HG03342 (cell line): ENCODE measurements around the gene GADD45GIP1.
"Not testable (repeated sequence)": the region's sequence is repeated elsewhere in the genome, so short reads cannot be mapped to it uniquely, and the experiment has no call there.

Source experiments
- ATAC-seq: cut with Tn5 transposase; IDR thresholded peaks from one replicate; pipeline ENCODE4 v1.9.1; 2021; ENCODE audit warnings: mild to moderate bottlenecking, moderate library complexity; ENCODE audit not compliant: unreplicated experiment

Gene GADD45GIP1

DNA sequence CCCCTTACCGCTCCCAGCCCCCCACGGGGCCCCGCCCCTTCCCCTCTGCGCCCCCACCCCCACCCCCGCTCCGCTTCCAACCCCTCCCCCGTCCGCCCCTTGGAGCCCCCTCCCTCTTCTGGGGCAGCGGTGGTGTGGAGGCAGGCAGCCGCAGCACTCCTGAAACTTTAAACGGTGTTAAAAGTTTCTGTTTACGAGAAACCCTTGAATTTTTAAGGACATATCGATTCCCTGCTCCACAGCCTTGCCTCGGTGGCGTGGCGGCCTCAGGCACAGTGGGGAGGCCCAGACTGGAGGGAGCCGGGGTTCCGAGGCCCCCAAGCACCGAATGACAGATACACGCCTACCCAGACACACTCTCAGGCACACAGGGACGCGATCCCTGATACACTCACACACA is 33.4 kb upstream of the GADD45GIP1 start:
- ATAC-seq: no peak

DNA sequence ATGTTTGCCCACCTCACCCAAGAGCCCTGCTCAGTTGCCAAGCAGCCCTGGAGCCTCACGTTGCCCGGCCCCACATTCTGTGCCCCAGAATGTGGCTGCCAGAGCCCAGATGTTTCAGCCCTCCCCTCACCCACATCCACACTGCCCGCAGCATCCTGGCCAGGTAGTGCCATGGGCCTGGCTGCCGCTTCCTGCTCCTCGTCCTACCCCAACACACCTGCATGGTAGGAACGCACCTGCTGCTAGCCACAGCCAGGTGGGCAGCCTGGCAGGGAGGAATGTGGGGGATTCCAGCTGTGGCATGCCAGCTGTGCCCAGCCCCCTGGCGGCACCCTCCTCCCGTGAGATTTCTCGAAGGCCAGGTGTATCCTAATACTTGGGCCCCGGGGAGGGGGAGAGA is 30.8 kb upstream of the GADD45GIP1 start:
- ATAC-seq: no peak

DNA sequence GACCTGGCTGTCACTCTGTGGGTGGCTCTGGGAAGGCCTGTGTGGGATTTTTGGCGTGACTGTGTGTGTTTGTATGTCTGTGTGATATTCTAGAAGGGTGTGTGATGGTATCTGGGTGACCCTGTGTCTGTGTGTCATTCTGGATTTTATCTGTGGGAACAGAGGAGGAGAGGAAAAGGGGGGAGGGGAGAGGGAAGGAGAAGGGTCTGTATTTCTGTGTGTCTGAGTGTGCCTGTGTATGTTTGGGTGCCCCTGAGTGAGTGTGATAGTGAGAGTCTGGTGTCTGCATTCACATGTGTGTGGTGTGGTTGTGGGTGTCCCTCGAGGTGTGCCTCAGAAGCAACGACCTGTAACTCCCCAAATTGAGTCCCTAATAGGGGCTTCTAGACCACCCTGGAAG is 30.2 kb upstream of the GADD45GIP1 start:
- ATAC-seq: no peak

DNA sequence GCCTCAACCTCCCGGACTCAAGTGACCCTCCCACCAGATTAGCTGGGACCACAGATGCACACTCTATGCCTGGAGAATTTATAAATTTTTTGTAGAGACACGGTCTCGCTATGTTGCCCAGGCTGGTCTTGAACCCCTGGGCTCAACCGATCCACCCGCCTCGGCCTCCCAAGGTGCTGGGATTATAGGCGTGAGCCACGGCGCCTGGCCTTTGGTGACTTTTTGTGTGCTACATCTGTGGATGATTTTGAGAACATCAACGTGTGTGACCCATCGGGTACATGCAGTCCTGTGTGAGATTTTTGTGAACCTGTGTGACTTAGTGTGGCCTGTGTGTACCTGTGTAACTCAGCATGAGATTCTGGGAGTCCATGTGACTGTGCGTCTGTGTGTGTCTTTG is 29.7 kb upstream of the GADD45GIP1 start:
- no peak for ATAC-seq

DNA sequence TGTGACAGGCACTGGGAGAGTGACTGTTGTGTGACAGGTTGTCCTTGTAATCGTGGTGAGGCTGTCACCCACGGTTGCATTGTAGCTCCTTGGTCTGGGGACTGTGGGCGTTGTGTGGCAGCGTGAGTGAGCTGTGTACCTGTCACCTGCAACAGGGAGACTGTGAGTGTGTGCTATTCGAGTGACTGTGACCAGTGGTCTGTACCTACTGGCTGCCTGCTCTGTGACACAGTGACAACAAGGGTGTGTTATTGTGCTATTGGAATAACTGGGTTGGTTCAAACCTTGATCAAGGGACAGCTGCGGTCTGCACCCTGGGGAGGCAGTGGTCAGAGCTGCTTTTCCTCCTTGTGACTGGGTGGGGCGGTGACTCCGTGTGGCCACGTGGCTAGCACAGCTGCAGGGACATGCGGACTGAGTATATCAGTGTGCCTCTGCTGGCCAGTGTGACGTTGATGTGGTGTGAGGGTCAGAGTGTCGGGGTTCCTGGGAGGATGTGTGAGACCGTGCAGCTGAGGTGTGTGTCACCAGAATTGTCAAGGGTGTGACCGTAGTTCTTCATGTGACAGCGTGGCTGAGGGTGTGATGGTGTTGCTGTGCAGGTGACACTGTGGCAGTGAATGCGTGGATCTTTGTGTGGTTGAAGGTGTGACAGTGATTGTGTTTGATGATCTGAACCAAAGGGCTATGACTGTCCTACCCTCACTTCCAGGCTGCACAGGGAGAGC is 28.2 kb upstream of the GADD45GIP1 start:
- no peak for ATAC-seq

DNA sequence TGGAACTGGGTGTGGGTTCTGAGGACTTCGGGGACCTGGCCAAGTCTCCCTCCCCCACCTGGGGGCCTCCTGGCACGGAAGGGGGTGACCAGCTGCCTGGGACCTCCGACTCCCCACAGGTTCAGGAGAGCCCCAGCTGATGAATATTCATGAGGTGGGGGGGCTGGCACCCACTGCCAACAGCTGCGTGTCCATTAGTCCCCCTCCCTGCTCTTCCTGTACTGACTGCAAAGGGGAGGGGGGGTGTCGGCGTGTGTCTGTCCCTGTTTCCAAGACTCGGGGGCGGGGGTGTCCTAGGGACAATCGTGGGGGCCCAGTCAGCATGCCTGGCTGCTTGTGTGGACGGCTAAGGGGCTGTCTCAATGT is 27.6 kb upstream of the GADD45GIP1 start:
- no peak for ATAC-seq

DNA sequence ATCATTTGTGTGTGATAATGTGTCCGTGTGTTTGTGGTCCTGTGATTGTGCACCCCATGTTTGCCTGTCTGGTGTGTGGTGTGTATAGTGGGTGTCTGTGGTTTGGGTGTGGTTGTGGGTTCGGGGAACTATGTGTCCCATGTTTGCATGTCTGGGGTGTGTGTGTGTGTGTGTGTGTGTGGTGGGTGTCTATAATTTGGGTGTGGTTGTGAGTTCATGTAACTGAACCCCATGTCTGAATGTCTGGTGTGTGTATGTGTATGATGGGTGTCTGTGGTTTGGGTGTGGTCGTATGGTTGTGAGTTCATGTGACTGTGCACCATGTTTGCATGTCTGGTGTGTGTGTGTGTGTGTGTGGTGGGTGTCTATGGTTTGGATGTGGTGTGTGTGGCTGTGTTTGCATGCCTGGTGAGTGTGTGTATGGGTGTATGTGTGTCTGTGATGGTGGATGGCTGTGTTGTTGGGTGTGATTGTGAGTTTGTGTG is 27.2 kb upstream of the GADD45GIP1 start:
- ATAC-seq: no peak

DNA sequence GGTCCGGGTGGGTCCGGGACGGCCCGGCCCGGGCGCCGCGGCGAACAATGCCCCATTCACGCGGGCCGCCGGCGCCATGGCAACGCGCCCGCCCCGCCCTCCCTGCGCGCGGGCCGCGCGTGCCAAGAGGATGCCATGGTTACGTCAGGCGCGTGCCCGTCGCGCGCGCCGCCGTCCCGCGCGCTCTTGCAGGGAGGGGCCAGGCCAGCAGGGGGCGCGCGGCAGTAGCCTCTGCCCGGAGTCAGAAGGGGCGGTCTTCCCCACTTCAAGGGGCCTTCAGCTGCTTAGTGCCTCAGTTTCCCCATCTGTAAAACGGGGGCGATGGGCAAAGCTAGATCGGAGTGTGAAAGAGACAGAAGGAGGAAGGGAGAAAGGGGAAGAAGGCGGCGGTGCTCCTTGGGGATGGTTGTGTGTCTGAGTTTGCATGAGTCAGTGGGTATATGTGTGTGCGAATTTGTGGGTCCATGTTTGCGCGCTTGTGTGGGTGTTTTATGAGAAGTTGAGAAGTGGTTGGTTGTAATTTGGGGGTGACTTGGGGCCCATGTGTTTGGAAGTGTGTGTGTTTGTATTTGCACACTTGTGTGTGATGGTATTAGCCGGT is 26.6 kb upstream of the GADD45GIP1 start:
- ATAC-seq: no peak

DNA sequence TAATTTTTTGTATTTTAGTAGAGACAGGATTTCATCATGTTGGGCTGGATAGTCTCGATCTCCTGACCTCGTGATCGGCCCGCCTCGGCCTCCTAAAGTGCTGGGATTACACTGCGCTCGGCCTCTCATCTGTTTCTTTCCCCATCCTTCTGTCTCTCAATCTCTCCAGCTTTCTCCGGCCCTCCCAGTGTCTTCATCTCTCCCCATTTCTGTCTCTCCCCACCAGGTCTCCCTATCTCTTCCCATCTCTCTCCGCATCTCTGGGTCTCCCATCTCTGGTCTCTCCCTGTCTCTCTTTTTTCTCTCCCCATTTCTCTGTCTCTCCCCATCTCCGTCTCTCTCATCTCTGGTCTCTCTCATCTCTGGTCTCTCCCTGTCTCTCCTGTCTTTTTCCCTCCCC is 26.1 kb upstream of the GADD45GIP1 start:
- ATAC-seq: no peak

DNA sequence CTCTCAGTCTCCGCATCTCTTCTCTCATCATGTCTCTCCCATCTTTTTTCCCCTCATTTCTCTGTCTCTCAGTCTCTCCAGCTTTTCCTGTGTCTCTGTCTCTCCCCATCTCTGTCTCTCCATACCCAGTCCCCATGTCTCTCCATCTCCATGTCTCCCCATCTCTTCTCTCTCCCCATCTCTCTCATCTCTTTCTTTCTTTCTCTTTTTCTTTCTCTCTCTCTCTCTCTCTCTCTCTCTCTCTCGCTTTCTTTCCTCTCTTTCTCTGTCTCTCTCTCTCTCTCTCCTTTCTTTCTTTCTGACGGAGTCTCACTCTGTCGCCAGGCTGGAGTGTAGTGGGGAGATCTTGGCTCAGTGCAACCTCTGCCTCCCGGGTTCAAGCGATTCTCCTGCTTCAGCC is 25.6 kb upstream of the GADD45GIP1 start:
- ATAC-seq: no peak

DNA sequence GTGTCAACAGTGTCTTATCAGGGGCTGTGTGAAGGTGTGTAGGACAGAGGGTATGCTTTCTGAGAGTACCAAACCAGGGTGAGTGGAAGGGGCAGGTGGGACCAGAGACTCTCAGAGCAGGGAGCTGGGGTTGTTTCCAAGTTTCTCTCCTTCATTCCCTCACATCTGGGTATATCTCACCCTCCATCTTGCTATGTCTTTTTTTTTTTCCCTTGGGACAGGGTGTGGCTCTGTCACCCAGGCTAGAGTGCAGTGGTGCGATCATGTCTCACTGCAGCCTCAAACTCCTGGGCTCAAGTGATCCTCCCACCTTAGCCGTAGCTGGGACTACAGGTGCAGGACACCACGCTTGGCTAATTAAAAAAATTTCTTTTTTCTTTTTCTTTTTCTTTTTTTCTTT is 23.0 kb upstream of the GADD45GIP1 start:
- no peak for ATAC-seq

DNA sequence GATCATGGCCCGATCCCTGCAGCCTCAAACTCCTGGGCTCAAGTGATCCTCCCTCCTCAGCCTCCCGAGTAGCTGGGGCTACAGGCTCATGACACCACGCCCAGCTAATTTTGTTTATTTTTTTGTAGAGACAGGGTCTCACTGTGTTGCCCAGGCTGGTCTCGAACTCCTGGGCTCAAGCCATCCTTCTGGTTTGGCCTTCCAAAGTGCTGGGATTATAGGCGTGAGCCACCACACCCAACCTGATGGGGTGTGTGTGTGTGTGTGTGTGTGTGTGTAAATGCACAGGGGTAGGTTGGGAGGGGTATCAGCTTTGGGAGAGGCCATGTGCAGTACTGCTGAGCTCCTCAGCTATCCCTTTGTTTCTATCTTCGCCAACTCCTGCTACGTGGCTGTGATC is 19.1 kb upstream of the GADD45GIP1 start:
- not testable (repeated sequence) for ATAC-seq

DNA sequence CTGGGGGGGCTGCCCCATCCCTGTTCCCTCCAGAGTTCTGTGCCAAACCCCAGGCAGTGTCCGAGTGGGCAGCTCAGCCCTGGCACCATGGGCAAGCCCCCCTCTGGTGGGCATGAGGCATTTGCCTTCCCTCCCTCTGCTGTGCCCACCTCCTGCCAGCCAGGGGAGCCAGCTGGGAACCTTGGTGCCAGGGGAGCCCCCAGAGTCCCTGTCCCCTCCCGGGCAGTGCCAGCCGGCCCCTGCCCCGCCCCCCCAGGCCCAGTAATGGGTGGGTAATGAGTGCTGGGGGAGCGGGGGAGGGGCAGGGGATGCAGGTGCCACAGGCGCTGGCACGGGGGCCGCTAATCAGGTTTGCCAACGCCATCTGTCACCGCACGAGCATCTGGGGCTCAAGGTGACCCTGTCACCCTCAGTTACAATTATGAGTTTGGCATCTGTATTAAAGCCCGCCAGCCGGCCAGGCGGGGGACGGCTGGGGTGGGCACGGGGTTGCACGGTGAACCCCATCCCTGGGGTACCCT is 18.3 kb upstream of the GADD45GIP1 start:
- ATAC-seq: no peak

DNA sequence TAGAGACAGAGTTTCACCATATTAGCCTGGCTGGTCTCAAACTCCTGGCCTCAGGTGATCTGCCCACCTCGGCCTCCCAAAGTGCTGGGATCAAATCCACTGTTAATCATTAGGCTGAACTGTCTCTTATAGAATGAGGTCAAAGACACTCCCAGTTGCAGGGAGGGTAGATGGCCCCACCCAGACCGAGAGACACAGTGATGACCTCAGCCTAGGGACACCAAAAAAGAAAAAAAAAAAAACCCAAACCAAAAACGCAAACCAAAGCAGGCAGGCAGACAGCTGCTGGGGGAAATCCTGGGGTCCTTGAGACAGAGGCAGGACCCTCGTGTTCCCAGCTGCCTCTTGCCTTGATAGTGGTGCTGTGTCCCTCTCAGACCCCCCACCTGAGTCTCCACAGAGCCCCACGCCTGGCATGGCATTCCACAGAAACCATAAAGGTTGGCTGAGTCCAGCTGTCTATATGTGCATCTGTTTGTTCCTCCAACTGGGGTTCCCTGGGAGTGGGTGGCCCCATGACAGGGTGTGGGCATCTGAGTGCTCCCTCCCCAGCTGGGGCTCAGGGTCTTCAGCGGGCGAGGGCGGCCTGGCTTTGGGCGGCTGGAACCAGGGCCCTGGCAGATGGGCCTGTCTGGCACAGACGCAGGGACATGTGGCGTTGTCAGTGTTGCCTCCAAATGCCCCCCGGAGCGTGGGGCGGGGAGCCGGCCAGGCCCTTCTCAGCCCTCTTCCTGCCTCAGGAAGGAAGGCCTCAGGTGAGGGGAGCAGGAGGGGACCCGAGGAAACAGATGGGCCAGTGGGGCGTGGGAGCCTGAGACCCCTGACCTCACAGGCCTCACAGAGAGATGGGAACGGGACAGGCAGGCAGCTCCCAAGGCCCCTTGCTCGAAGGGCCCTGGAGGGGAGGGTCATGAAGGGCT is 17.5 kb upstream of the GADD45GIP1 start:
- ATAC-seq: no peak

DNA sequence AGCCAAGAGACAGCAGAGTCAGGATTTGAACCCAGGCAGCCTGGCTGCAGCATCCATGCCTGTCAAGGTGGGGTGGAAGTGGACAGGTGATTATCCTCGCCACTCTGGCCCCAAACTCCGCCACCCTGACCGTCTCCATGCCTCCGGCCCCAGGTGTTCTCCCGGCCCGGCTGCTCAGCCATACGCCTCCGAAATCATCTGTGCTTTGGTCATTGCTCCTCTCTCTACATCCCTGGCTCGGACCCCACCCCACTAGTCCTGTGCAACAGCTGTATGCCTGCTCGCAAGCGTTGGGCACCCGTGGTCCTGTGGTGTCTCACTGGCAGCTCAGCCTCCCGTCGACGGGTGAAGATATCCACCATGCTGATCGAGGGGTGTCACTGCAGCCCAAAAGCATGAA is 16.2 kb upstream of the GADD45GIP1 start:
- ATAC-seq: no peak

DNA sequence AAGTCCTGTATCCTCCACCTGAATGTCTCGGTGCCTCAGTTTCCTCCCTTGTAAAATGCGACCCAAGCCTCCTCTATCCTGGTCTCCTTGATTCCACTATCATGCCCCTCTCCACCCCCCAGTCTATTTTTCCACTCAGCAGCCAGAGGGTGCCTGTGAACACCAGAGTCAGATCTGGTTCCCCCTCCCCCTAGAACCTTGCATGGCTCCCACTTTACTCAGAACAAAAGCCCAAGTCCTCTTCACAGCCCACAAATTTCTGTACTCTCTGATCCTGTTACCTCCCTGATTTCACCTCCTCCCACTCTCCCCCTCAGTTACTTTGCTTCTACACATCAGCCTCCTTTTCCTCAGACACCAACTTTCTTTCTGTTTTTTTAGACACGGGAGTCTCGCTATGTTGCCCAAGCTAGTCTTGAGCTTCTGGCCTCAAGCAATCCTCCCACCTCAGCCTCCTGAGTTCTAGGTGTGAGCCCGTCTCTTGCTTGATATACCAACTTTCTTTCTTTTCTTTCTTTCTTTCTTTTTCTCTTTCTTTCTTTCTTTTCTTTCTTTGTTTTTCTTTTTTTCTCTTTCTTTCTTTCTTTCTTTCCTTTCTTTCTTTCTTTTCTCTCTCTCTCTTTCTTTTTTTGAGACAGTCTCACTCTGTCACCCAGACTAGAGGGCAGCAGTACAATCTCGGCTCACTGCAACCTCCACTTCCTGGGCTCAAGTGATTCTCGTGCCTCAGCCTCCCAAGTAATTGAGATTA is 13.2 kb upstream of the GADD45GIP1 start:
- no peak for ATAC-seq

DNA sequence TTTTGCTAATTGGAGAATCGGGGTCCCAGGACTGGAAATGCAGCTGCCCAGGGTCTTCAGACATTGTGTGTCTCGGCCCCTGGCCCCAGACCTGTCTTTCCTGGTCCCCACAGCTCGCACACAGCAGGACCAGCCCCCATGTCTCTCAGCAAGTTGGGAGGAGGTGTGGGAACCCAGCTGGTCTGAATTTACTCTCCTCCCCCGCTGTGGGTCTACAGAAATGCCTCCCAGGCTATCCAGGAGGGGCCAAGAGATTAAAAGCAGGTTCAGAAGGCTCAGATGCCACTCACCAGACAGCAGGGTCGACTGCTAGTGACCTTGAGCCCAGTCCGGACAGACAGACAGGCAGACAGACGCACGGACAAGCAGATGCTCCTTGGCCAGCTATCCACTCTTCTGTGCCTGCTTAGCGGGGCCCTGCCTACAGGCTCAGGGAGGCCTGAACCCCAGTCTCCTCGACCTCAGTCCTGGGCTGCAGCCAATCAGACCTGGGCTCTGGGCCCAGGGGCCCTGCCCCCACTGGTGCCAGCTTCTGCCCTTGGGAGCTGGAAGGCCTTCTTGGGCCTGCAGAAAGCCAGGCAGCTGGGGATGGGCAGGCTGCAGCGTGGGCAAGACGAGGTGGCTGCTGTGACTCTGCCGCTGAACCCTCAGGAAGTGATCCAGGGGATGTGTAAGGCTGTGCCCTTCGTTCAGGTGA is 12.4 kb upstream of the GADD45GIP1 start, which contains the start of gene DAND5:
Gene DAND5, plus strand, starts transcription at position 285 of the 697 bp plus-strand sequence. Its CDS starts 85 bp downstream, at position 370.
- no peak for ATAC-seq

DNA sequence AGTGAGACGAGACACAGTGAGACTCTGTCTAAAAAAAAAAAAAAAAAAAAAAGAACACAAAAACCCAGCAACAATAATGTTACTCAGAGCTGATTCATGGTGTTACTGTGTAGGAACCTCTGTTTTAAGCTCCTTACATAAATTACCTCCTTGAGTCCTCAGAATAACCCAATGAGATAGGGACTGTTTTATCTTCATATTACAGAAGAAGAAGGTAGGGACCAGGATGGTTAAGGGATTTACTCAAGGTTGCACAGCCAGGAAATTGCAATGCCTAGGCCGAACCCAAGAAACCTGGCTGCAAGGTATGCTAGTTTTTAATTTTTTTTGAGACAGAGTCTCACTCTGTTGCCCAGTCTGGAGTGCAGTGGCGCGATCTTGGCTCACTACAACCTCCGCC is 10.9 kb upstream of the GADD45GIP1 start:
- no peak for ATAC-seq

DNA sequence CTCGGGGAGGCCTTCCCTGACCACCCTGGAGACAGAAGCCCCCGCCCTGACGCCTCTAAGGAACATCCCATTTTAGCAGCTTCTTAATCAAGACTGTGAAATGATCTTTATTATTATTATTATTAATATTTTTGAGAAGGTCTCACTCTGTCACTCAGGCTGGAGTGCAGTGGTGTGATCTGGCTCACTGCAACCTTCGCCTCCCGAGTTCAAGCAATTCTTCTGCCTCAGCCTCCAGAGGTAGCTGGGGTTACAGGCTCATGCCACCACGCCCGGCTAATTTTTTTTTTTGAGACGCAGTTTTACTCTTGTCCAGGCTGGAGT is 8.8 kb upstream of the GADD45GIP1 start:
- ATAC-seq: no peak
